H9 (cell line): ENCODE data around the gene NCS1. TPM values are rescaled to one million over a fixed set of nuclear protein-coding genes. Genes with fewer than 3 reads are reported as not detected.

Experiments used
- DNase-seq: peaks from one replicate; pipeline ENCODE4 v3.0.0-alpha.2; 2017
- H2AFZ ChIP-seq: one replicate; pipeline ENCODE4 v1.6.1; 2013; ENCODE audit warnings: mild to moderate bottlenecking, low read length, control low read depth, moderate library complexity
- H2AK5ac ChIP-seq: 2 replicates; pipeline ENCODE4 v1.6.1; 2013; ENCODE audit warnings: low read length, control low read depth, mixed read lengths; ENCODE audit not compliant: insufficient read length
- H2BK120ac ChIP-seq: one replicate; pipeline ENCODE4 v1.6.1; 2013; ENCODE audit warnings: low read depth, mild to moderate bottlenecking, low read length, control low read depth, inconsistent platforms; ENCODE audit not compliant: poor library complexity, severe bottlenecking
- H2BK12ac ChIP-seq: 2 replicates; pipeline ENCODE4 v1.6.1; 2013; ENCODE audit warnings: low read length, control low read depth, mixed read lengths, low read depth; ENCODE audit not compliant: insufficient read length
- H2BK15ac ChIP-seq: 2 replicates; pipeline ENCODE4 v1.6.1; 2013; ENCODE audit warnings: low read depth, low read length, control low read depth
- H2BK20ac ChIP-seq: one replicate; pipeline ENCODE4 v1.6.1; 2013; ENCODE audit warnings: low read depth, mild to moderate bottlenecking, low read length, control low read depth, inconsistent platforms; ENCODE audit not compliant: poor library complexity, severe bottlenecking
- H2BK5ac ChIP-seq: 2 replicates; pipeline ENCODE4 v1.6.1; 2013; ENCODE audit warnings: low read length, control low read depth, mixed read lengths; ENCODE audit not compliant: insufficient read length
- H3K14ac ChIP-seq: 2 replicates; pipeline ENCODE4 v1.6.1; 2013; ENCODE audit warnings: low read length, control low read depth; ENCODE audit not compliant: insufficient read depth
- H3K18ac ChIP-seq: 2 replicates; pipeline ENCODE4 v1.6.1; 2013; ENCODE audit warnings: low read depth, mild to moderate bottlenecking, mixed read lengths, low read length, control low read depth; ENCODE audit not compliant: insufficient read length
- H3K23ac ChIP-seq: 2 replicates; pipeline ENCODE4 v1.6.1; 2013; ENCODE audit warnings: low read length, control low read depth, mixed read lengths, low read depth; ENCODE audit not compliant: insufficient read length
- H3K23me2 ChIP-seq: 2 replicates; pipeline ENCODE4 v1.6.1; 2013; ENCODE audit warnings: low read depth, mild to moderate bottlenecking, mixed read lengths, low read length, control low read depth; ENCODE audit not compliant: insufficient read length, poor library complexity, severe bottlenecking
- H3K27ac ChIP-seq: 2 replicates; pipeline ENCODE4 v1.5.1; 2013; ENCODE audit warnings: low read length, control low read depth, mixed read lengths, low read depth; ENCODE audit not compliant: insufficient read length
- H3K27me3 ChIP-seq: 2 replicates; pipeline ENCODE4 v1.6.1; 2013; ENCODE audit warnings: low read length, control low read depth, inconsistent platforms; ENCODE audit not compliant: insufficient read depth
- H3K4ac ChIP-seq: 2 replicates; pipeline ENCODE4 v1.6.1; 2013; ENCODE audit warnings: low read depth, mild to moderate bottlenecking, control low read depth, inconsistent platforms, low read length, moderate library complexity
- H3K4me1 ChIP-seq: 2 replicates; pipeline ENCODE4 v1.6.1; 2013; ENCODE audit warnings: low read length, control low read depth, inconsistent platforms; ENCODE audit not compliant: insufficient read depth
- H3K4me2 ChIP-seq: 2 replicates; pipeline ENCODE4 v1.6.1; 2013; ENCODE audit warnings: low read length, control low read depth, mixed read lengths; ENCODE audit not compliant: insufficient read length, insufficient read depth
- H3K56ac ChIP-seq: 2 replicates; pipeline ENCODE4 v1.6.1; 2013; ENCODE audit warnings: low read depth, mild to moderate bottlenecking, mixed read lengths, low read length, control low read depth; ENCODE audit not compliant: insufficient read length
- H3K79me1 ChIP-seq: 2 replicates; pipeline ENCODE4 v1.6.1; 2013; ENCODE audit warnings: low read depth, mild to moderate bottlenecking, moderate library complexity, low read length, control low read depth, inconsistent platforms; ENCODE audit not compliant: insufficient read depth, poor library complexity, severe bottlenecking
- H3K79me2 ChIP-seq: 2 replicates; pipeline ENCODE4 v1.6.1; 2013; ENCODE audit warnings: low read length, control low read depth, inconsistent platforms; ENCODE audit not compliant: insufficient read depth
- H3K9ac ChIP-seq: 2 replicates; pipeline ENCODE4 v1.6.1; 2013; ENCODE audit warnings: low read length, control low read depth, mixed read lengths; ENCODE audit not compliant: insufficient read length; ENCODE audit errors: extremely low read depth
- H3K9me3 ChIP-seq: one replicate; pipeline ENCODE4 v1.6.1; 2013; ENCODE audit warnings: low read depth, low read length, inconsistent platforms; ENCODE audit not compliant: control insufficient read depth
- H3T11ph ChIP-seq: one replicate; pipeline ENCODE4 v1.6.1; 2013; ENCODE audit warnings: mild to moderate bottlenecking, low read length, control low read depth, inconsistent platforms
- H4K20me1 ChIP-seq: one replicate; pipeline ENCODE4 v1.6.1; 2013; ENCODE audit not compliant: control insufficient read depth, insufficient read length, insufficient read depth
- H4K5ac ChIP-seq: 2 replicates; pipeline ENCODE4 v1.6.1; 2013; ENCODE audit warnings: low read depth, mild to moderate bottlenecking, mixed read lengths, low read length, control low read depth; ENCODE audit not compliant: insufficient read length
- H4K8ac ChIP-seq: replicated peaks from 2 replicates; pipeline ENCODE4 v1.6.1; 2013; ENCODE audit warnings: low read length, control low read depth, mixed read lengths, low read depth; ENCODE audit not compliant: insufficient read length
- H4K91ac ChIP-seq: 2 replicates; pipeline ENCODE4 v1.6.1; 2013; ENCODE audit warnings: low read depth, mild to moderate bottlenecking, moderate library complexity, mixed read lengths, low read length, control low read depth; ENCODE audit not compliant: insufficient read length
- H3K27ac Mint-ChIP-seq, 3 experiments: 2 replicates in 2 of 3; 3 replicates in 1 of 3; pipeline ENCODE4 v1.8.0; 2020 to 2021; ENCODE audit warnings: mixed read lengths in 3 of 3, mild to moderate bottlenecking in 1 of 3, moderate library complexity in 1 of 3
- H3K27me3 Mint-ChIP-seq: 2 replicates; pipeline ENCODE4 v1.8.0; 2021; ENCODE audit warnings: low read depth, mild to moderate bottlenecking, moderate library complexity, mixed read lengths
- H3K36me3 Mint-ChIP-seq, 3 experiments: 2 replicates in 2 of 3; 3 replicates in 1 of 3; pipeline ENCODE4 v1.8.0; 2020 to 2021; ENCODE audit warnings: low read depth in 3 of 3, mixed read lengths in 3 of 3; ENCODE audit not compliant: insufficient read depth in 1 of 3
- H3K4me1 Mint-ChIP-seq, 2 experiments: 2 replicates each; pipeline ENCODE4 v1.8.0; 2020; ENCODE audit warnings: mixed read lengths in 2 of 2
- H3K4me3 Mint-ChIP-seq, 2 experiments: 2 replicates in 1 of 2; 3 replicates in 1 of 2; pipeline ENCODE4 v1.8.0; 2020 to 2021; ENCODE audit warnings: mild to moderate bottlenecking in 2 of 2, mixed read lengths in 2 of 2, moderate library complexity in 1 of 2
- H3K9me3 Mint-ChIP-seq, 2 experiments: 2 replicates in 1 of 2; 3 replicates in 1 of 2; pipeline ENCODE4 v1.8.0; 2020; ENCODE audit warnings: mild to moderate bottlenecking in 2 of 2, mixed read lengths in 2 of 2, moderate library complexity in 1 of 2
- WGBS: extraction: QIAGEN DNeasy Blood & Tissue Kit; methylation state at CpG from one replicate; pipeline ENCODE4 v1.1.7; 2013; ENCODE audit warnings: missing lambda C conversion rate, low lambda C conversion rate, mixed read lengths; ENCODE audit not compliant: insufficient read length; ENCODE audit errors: extremely low coverage; 5-methylcytosine and 5-hydroxymethylcytosine counted together
- total RNA-seq: library from RNA; stranded (reverse); gene quantifications from 2 replicates; pipeline ENCODE4 v1.2.1, GENCODE V29; 2021
- TF ChIP-seq, protein P1 (sequence below): fragments of 200-600 bp; sonication (generic); conservative IDR thresholded peaks from 3 replicates; pipeline ENCODE4 v1.8.0; 2021; ENCODE audit warnings: antibody characterized with exemption, mild to moderate bottlenecking

The NCS1 gene
- total RNA-seq, 1 experiment from 2014 or later, result 38.1 TPM

DNA sequence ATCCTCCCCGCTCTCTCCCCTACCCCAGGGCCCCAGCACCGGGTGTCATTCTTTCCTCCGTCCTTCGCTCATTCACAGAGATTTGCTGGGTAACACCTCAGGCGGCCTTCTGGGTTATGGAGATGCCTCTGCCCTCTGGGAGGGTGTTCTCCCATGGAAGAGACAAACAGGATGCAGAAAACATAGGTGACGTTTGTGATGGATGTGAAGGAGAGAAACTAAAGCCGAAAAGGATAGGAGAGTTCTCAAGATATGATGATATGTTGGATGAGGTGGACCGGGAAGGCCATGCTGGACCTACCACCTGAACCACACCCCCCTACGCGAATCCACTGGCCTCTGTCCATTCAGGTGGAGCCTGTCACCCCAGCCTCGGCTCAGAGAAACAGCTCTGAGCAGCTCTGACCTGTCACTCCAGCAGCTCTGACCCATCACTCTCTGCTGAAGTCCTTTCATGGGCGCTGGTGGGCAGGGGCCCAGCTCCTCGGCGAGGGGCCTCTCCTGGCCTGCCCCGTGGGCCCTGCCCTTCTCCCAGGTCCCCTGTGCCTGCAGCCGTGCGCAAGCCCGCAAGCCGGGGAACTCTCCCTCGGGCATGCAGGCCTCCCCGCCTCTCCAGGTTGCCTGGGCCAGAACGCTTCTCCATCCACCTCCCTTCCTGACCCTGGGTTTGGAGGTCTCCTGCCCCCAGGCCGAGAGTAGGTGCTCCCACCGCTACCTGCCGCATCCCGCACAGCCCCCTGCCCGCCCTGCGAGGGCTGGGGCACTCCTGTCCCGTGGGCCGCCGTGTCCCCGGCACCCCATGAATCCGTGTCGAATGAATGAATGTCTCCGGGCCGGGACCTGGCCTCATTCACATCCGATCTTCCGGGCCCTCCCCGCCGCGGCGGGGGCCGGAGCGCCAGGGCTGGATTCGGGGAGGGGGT is 717 bp upstream of the NCS1 start:
- Histone ChIP-seq H3K9me3 (no peaks in the 10 kb centered on the region), H3K27me3 (no peaks in the 10 kb centered on the region), H4K91ac (no peak overlapping the region), H3K79me1 (no peaks in the 10 kb centered on the region), H2BK20ac (no peak overlapping the region), H3K4me1 (no peaks in the 10 kb centered on the region), H3K14ac (0 out of 2 replicates have a peak overlapping the region, but pooled peaks have one; percentile 52), H4K8ac (no peak overlapping the region), H3T11ph (no peak overlapping the region), H2BK12ac (no peak overlapping the region), H2BK15ac (no peak overlapping the region), H3K23me2 (peaks cover 12% of the 10 kb centered on the region), H2BK5ac (no peak overlapping the region), H3K27ac (no peak overlapping the region), H3K23ac (no peak overlapping the region), H3K4ac (no peak overlapping the region), H4K5ac (no peak overlapping the region), H3K79me2 (peaks cover 2% of the 10 kb centered on the region; the same call in 1 of the 2 replicates), H2BK120ac (no peak overlapping the region), H3K18ac (no peak overlapping the region), H2AK5ac (no peak overlapping the region), H3K56ac (no peak overlapping the region), H3K4me2 (peak overlapping the region; percentile 64), H2AFZ (no peak overlapping the region), H3K9ac (no peak overlapping the region), H4K20me1 (no peaks in the 10 kb centered on the region)
- H3K9me3 Mint-ChIP-seq, result no peaks in the 10 kb centered on the region; a peak in 1 of 5 replicates
- H3K4me1 Mint-ChIP-seq, result peaks cover 19 to 45% of the 10 kb centered on the region in 2 experiments
- H3K4me3 Mint-ChIP-seq, result peak overlapping the region; percentile 64 to 78
- H3K27ac Mint-ChIP-seq, result no peak overlapping the region; a peak in 1 of 7 replicates
- no CpG with 5 or more reads among the region's 45 CpGs for WGBS
- TF ChIP-seq, protein P1, sequence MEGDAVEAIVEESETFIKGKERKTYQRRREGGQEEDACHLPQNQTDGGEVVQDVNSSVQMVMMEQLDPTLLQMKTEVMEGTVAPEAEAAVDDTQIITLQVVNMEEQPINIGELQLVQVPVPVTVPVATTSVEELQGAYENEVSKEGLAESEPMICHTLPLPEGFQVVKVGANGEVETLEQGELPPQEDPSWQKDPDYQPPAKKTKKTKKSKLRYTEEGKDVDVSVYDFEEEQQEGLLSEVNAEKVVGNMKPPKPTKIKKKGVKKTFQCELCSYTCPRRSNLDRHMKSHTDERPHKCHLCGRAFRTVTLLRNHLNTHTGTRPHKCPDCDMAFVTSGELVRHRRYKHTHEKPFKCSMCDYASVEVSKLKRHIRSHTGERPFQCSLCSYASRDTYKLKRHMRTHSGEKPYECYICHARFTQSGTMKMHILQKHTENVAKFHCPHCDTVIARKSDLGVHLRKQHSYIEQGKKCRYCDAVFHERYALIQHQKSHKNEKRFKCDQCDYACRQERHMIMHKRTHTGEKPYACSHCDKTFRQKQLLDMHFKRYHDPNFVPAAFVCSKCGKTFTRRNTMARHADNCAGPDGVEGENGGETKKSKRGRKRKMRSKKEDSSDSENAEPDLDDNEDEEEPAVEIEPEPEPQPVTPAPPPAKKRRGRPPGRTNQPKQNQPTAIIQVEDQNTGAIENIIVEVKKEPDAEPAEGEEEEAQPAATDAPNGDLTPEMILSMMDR, result no peak
- no peaks in the 10 kb centered on the region; a peak in 1 of 7 replicates for H3K36me3 Mint-ChIP-seq
- H3K27me3 Mint-ChIP-seq, result peaks cover 25% of the 10 kb centered on the region
- DNase-seq, result peak; percentile 58
